Stimulated activated CD8-positive, alpha-beta memory T cell treated with anti-CD3 and anti-CD28 coated beads, Interleukin-15, amount 100 ng/mL, for 4 hours (primary cell): Measurements from ENCODE around the gene TSPAN8.
"Not testable (repeated sequence)": the region's sequence is repeated elsewhere in the genome, so short reads cannot be mapped to it uniquely, and the experiment has no call there.

Source experiments
- DNase-seq, 2 donors: peaks; one replicate each; pipeline ENCODE4 v3.0.0-alpha.2; 2020; ENCODE audit warnings: low read depth in 2 of 2

The TSPAN8 gene

DNA sequence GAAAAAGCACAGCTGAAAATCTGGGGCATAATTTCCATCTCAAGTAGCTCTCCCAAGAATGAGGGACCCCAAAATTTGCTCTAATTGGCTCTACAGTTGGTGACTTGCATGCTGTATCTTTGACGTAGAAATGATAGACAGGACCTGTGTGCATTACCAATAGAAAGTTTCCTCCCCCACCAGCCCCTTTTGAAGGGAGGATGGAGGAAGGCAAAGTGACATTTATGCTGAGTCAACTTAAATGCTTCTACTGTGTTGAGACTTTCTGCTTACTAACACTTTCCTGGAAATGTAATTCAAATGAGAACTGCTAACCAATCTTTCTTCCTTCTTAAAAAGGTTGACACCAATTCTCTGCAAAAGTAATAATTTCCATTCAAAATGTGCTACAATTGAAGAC, 31.9 kb downstream of the TSPAN8 start:
- no peak for DNase-seq

DNA sequence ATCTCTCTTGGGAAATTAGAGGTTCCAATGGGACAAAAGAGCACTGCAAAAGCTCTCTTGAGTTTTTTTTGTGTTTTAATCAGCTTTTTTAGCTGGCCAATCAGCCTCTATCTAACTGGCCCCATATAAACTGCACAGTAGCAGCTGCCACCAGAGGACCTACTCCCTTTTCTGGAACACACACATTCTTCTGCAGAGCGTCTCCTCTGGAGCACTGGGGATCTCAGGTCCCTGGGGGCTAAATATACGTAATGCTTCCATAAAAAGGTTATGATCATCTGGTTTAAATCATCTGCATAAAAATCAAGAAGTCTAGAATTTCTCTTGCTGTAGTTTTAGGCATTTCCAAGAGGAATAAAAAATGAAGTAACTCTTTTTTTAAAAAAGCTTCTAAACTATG, 32.3 kb downstream of the TSPAN8 start:
- DNase-seq: no peak

DNA sequence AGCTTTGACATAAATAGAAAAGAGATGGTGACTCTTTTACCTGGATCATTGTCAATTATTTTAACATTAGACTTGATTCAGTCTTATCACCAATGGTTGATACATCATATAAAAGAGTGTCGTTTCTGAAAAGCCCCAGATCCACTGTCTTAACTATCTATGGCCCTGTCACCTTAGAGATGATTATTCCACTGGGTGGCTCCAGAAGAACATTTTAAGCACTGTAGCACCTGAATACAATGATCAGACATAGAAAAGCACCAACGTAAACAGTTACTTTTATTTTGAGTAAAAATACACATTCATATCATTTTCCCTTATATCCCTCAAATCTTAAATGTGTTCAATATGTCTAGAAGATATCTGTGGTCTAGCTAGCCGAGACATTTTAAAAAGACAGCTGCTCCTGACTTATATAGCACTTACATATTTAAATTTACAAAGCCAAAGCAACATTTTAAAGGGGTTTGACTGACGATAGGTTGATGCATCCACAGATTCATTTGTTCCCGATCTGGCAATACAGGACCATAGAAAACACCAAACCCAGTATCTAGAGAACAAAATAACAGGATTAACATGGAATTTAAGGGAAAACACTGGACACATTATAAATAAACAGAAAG, 32.9 kb downstream of the TSPAN8 start:
- no peak for DNase-seq

DNA sequence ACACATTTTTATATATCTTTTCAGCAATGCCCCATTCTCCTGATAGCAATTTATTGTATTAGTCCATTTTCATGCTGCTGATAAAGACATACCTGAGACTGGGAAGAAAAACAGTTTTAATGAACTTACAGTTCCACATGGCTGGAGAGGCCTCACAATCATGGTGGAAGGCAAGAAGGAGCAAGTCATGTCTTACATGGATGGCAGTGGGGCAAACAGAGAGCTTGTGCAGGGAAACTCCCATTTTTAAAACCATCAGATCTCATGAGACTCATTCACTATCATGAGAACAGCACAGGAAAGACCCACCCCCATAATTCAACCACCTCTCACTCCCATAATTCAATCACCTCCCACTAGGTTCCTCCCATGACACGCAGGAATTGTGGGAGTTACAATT, 44.7 kb downstream of the TSPAN8 start:
- DNase-seq: not testable (repeated sequence)

DNA sequence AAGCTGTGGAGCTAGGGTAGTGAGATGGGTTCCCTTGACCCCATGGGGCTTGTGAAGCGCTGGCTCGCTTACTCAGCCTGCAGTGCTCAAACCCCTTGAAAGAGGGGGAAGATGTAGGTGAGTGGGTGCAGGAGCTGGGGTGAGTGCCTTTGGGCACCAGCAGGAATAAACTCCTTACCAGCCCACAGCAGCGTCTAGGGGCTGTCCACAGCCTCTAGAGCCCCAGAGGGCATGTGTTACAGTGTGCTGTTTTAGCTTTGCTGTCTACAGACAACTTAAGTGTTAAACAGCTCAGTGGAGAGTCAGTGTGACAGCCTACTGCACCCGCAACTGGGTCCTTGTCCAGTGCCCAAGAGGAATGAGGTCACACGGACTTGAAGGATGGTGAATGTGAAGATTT, 48.0 kb downstream of the TSPAN8 start:
- no peak for DNase-seq

DNA sequence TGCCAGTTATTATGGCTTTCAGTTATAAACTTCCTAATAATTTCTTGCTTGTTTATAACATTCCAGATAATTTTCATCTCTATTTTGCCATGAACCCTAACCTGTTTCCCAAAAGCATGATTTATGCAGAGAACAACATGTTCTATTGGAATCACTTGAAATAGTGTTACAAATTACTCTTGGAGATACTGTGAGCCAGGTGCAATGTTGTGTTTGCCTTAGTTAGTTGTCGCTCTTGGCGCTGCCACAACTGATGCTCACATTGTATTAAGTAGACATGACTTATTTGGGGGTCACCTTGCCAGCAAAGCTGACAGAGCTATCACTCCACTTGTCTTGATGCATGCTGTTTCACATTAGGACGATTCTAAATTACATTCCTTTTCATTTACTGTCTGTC, 49.4 kb downstream of the TSPAN8 start:
- no peak for DNase-seq

DNA sequence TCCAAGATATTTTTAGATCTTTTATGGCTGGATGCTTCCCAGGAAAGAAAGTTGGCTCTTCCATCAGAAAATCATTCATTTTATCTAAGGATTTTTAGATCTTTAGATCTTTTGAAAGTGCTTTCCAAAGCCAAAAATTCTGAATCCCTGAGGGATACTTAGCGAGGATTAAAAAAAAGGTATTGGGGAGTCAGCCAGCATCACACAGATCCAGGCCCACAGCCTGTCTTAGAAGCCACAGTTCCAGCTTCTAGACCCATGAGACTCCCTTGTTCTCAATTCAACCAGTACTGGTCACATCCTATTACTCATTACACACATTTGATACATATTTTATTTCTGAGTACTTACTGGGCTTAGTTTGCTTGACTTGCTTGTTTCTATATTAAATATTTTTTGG, 49.9 kb downstream of the TSPAN8 start:
- DNase-seq: no peak

DNA sequence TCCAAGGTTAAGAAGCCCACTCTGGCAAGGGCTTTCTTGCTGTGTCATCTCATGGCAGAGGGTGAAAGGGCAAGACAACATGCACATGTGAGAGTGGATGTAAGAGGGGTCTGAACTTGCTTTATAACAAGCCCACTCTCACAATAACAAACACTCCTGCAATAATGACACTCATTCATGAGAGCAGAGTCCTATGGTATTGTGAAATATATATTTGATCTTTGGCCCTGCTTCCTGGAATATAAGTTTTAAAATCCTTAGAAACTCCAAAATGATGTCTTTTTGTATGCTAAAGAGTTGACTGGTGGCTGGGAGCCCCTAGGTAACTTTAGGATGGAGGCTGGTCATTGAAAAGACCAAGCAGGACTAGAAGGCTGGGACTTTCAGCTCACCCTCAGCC, 51.8 kb downstream of the TSPAN8 start:
- DNase-seq: no peak

DNA sequence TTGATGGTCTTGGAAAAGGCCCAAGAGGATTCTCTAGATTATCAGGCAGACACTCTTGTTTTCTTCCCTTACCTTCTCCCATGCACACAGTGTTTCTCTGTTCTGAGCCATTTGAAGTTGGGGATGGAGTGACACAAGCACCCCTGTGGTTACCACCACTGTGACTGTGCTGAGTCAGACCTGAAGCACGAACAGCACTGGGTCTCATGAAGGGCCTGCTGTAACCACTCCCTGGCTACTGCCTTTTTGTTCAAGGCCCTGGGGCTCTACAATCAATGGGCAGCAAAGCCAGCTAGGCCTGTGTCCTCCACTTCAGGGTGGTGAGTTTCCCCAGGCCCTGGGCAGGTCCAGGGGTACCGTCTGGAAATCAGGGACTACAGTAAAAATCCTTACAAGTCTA, 65.5 kb downstream of the TSPAN8 start:
- DNase-seq: no peak

DNA sequence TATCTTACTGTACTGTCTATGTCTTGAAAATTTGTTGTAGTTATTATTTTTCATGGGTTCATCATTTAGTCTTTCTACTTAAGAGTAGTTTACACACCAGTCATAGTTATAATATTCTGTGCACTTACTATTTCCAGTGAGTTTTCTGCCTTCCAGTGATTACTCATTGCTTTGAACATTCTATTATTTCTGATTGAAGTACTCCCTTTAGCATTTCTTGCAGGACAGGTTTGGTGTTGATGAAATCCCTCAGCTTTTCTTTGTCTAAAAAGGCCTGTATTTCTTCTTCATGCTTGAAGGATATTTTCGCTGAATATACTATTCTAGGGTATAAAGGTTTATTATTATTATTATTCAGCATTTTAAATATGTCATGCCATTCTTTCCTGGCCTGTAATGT, 66.8 kb downstream of the TSPAN8 start:
- DNase-seq: no peak

DNA sequence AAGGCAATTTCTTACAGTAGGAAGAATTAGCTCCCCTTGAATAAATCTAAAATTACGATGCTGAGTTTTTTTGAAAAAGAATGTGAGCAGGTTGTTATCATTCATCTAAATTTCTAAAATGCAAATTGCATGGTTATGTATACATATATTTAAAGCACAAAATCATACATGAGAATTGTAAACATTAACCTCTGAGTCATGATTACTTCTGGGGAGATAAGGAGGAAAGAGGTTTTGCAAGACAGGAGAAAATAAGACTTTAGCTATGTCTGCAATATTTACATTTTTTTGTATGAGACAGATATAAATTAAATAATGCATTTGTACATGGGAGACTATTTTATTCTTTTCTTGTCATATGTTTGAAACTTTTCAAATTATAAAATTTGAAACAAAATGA, 72.2 kb downstream of the TSPAN8 start:
- no peak for DNase-seq

DNA sequence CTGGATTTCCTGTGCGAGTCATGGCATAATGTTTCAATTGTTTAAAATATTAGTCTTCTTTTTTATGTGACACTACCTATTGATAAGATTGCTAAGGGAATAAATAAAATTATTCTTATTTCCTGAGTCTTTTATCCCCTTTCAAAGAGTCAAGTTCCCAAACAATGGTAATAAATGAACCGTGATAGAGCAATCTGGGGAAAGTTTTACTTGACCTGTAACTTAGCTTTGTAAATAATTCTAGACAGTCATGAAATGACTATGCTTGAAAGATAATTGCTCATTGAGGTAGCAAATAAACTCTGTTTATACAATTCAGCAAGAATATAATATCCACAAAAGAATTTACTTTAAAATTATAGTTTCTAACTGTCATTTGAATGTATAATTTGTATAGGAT, 82.1 kb downstream of the TSPAN8 start:
- DNase-seq: no peak
